Panc1 (cell line): ENCODE results near the gene MISP3. TPM values are rescaled to one million over a fixed set of nuclear protein-coding genes. Genes with fewer than 3 reads are reported as not detected.

Experiments
- ATAC-seq: fragments of 200-7000 bp; cut with Tn5 transposase; 2 replicates; pipeline ENCODE4 v1.9.1; 2020; ENCODE audit warnings: mild to moderate bottlenecking, moderate library complexity
- BruUV-seq: library from RNA; stranded (reverse); fragments of 400-500 nt; replicated peaks from 2 replicates; lab custom pipeline; 2021; lab: Mats Ljungman, UMichigan
- CTCF ChIA-PET: fragments of 300-600 bp; sonication (Branson Sonifier 250); formaldehyde crosslinking; loops from one replicate; lab custom pipeline; 2022; ENCODE audit warnings: antibody characterized with exemption; lab: Charles Lee
- POLR2A ChIA-PET: fragments of 300-600 bp; sonication (Branson Sonifier 250); formaldehyde crosslinking; loops from one replicate; lab custom pipeline; 2022; ENCODE audit warnings: antibody characterized with exemption; lab: Charles Lee
- DNase-seq: peaks from one replicate; pipeline ENCODE4 v3.0.0-alpha.2; 2010; ENCODE audit warnings: low read depth, low spot score
- H3K27ac ChIP-seq: 2 replicates; pipeline ENCODE4 v1.5.1; 2011; ENCODE audit warnings: mild to moderate bottlenecking, low read length, inconsistent platforms
- H3K27me3 ChIP-seq: fragments of 200-500 bp; sonication (Bioruptor generic); 2 replicates; pipeline ENCODE4 v1.6.0; 2014; ENCODE audit warnings: low read length, inconsistent platforms; ENCODE audit not compliant: control insufficient read depth, insufficient read depth
- H3K36me3 ChIP-seq: fragments of 200-500 bp; sonication (Bioruptor generic); 2 replicates; pipeline ENCODE4 v1.5.1; 2014; ENCODE audit warnings: inconsistent platforms, mild to moderate bottlenecking, low read length, moderate library complexity; ENCODE audit not compliant: control insufficient read depth, insufficient read depth
- H3K4me1 ChIP-seq: 2 replicates; pipeline ENCODE4 v1.5.1; 2011; ENCODE audit warnings: inconsistent platforms, mild to moderate bottlenecking, low read length, moderate library complexity; ENCODE audit not compliant: control insufficient read depth, insufficient read depth
- H3K4me3 ChIP-seq, 2 experiments: 2 replicates each; pipeline ENCODE4 v1.5.1; 2011 to 2012; ENCODE audit warnings: low read depth in 2 of 2, low read length in 2 of 2, mild to moderate bottlenecking in 2 of 2, inconsistent platforms in 1 of 2, moderate library complexity in 1 of 2
- H3K9me3 ChIP-seq: fragments of 200-500 bp; sonication (Bioruptor generic); 2 replicates; pipeline ENCODE4 v1.5.1; 2014; ENCODE audit warnings: low read depth, mild to moderate bottlenecking, inconsistent platforms, low read length, moderate library complexity; ENCODE audit not compliant: control insufficient read depth, insufficient read depth
- CTCF ChIP-seq: fragments of 450-650 bp; IDR thresholded peaks from 2 replicates; pipeline ENCODE4 v1.5.1; 2017; ENCODE audit warnings: mild to moderate bottlenecking
- POLR2AphosphoS5 ChIP-seq: IDR thresholded peaks from 2 replicates; pipeline ENCODE4 v1.6.1; 2012; ENCODE audit warnings: mild to moderate bottlenecking, low read depth, low read length, moderate library complexity
- SIN3A ChIP-seq: IDR thresholded peaks from 2 replicates; pipeline ENCODE4 v1.6.1; 2012; ENCODE audit warnings: low read depth, mild to moderate bottlenecking, low read length, moderate library complexity, borderline replicate concordance; ENCODE audit not compliant: insufficient read depth
- TCF7L2 ChIP-seq: IDR thresholded peaks from 2 replicates; pipeline ENCODE4 v1.6.1; 2011; ENCODE audit warnings: mild to moderate bottlenecking, low read depth, low read length, inconsistent platforms
- in situ Hi-C: cut with HindIII; loops from 2 replicates; pipeline ENCODE4 v1.10.0; 2016; ENCODE audit warnings: low sequenced_read_pairs, low pct_unique_long_range_greater_than_20kb
- intact Hi-C: fragments of 100-400 bp; cut with micrococcal nuclease; formaldehyde crosslinking; loops from one replicate; pipeline ENCODE4 v1.10.0; 2022; ENCODE audit not compliant: unreplicated experiment
- total RNA-seq: library from RNA; stranded (reverse); gene quantifications from one replicate; pipeline ENCODE4 v1.2.1, GENCODE V29; 2021; ENCODE audit not compliant: unreplicated experiment
- TF ChIP-seq, protein P1 (sequence below), 2 experiments: IDR thresholded peaks; 2 replicates each; pipeline ENCODE4 v1.6.1; 2011 to 2012; ENCODE audit warnings: low read depth in 2 of 2, control low read depth in 1 of 2, low read length in 1 of 2, mild to moderate bottlenecking in 1 of 2, moderate library complexity in 1 of 2; ENCODE audit not compliant: insufficient read depth in 1 of 2

MISP3 gene
- total RNA-seq, 1 experiment from 2014 or later: 1.5 TPM

DNA sequence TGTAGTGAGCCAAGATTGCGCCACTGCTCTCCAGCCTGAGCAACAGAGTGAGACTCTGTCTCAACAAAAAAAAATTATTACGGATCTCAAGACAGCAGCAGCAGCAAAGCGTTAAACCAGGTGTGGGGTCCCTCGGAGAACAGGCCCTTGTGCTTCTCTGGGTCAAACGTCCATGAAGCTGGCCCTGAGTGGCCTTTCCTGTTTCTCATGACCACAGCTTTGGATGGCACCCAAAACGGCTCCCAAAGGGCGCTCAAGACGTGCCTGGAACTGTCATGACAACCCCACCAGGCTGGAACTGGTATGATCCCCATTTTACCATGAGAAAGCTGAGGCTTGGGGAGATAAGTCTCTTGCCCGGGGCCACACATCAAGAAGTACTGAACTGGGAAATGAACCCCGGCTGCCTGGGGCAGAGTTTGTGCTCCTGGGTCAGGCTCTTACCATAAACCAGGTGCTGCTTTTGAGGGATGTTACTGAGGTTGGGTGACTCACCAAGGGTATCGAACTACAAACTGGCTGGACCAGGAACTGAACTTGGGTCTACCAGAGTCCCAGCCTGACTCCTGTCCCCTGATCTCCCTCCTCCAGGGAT, 29.6 kb downstream of the MISP3 start:
- Histone ChIP-seq H3K4me1 (no peaks in the 10 kb centered on the region), H3K27me3 (no peaks in the 10 kb centered on the region), H3K36me3 (no peaks in the 10 kb centered on the region), H3K9me3 (no peaks in the 10 kb centered on the region), H3K27ac (no peak overlapping the region), H3K4me3 (no peak overlapping the region)
- CTCF ChIA-PET: no interaction called here
- POLR2A ChIA-PET: no interaction called here
- ATAC-seq: no peak
- no TSS peak for BruUV-seq
- in situ Hi-C loops (no loop called here), intact Hi-C loops (no loop called here)
- TF ChIP-seq TCF7L2: no peak
- no peak for TF ChIP-seq CTCF
- TF ChIP-seq, protein P1, sequence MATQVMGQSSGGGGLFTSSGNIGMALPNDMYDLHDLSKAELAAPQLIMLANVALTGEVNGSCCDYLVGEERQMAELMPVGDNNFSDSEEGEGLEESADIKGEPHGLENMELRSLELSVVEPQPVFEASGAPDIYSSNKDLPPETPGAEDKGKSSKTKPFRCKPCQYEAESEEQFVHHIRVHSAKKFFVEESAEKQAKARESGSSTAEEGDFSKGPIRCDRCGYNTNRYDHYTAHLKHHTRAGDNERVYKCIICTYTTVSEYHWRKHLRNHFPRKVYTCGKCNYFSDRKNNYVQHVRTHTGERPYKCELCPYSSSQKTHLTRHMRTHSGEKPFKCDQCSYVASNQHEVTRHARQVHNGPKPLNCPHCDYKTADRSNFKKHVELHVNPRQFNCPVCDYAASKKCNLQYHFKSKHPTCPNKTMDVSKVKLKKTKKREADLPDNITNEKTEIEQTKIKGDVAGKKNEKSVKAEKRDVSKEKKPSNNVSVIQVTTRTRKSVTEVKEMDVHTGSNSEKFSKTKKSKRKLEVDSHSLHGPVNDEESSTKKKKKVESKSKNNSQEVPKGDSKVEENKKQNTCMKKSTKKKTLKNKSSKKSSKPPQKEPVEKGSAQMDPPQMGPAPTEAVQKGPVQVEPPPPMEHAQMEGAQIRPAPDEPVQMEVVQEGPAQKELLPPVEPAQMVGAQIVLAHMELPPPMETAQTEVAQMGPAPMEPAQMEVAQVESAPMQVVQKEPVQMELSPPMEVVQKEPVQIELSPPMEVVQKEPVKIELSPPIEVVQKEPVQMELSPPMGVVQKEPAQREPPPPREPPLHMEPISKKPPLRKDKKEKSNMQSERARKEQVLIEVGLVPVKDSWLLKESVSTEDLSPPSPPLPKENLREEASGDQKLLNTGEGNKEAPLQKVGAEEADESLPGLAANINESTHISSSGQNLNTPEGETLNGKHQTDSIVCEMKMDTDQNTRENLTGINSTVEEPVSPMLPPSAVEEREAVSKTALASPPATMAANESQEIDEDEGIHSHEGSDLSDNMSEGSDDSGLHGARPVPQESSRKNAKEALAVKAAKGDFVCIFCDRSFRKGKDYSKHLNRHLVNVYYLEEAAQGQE (IDR thresholded peaks at IDR 0.05; ENCODE audit: insufficient read depth in 1 of 2, low read depth in 2 of 2, low read length in 1 of 2): no peak
- TF ChIP-seq SIN3A: no peak
- TF ChIP-seq POLR2AphosphoS5: no peak
- no peak for DNase-seq

DNA sequence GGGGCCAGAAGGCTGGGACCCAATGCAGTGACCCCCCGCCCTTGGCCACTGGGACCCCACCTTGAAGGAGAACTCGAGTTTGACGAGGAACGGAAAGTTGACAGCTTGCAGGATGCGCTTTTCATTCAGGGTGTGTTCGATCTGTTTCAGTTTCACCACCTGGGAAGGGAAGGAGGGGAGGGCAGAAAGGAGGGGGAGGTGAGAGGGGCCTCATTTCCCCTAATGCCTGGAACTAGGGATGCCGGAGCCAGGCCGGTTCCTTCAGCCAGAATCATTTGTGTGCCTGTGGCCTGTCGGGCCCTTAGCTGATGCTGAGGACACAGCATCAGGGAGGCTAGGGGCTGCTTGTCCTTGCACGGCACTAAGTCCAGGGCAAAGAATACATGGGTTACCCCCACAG, 30.2 kb downstream of the MISP3 start:
- no TSS peak for BruUV-seq
- ATAC-seq (no peak), DNase-seq (no peak)
- Histone ChIP-seq H3K9me3 (no peaks in the 10 kb centered on the region), H3K36me3 (no peaks in the 10 kb centered on the region), H3K4me3 (no peak overlapping the region), H3K27ac (no peak overlapping the region), H3K27me3 (no peaks in the 10 kb centered on the region), H3K4me1 (no peaks in the 10 kb centered on the region)
- no peak for TF ChIP-seq CTCF
- no peak for TF ChIP-seq TCF7L2
- no peak for TF ChIP-seq POLR2AphosphoS5
- TF ChIP-seq SIN3A: no peak
- TF ChIP-seq, protein P1 (IDR thresholded peaks at IDR 0.05; ENCODE audit: insufficient read depth in 1 of 2, low read depth in 2 of 2, low read length in 1 of 2): no peak
- in situ Hi-C loops (no loop called here), intact Hi-C loops (no loop called here)
- ChIA-PET POLR2A (interaction anchor here (0.8 kb wide), 1 partner anchor 13 kb away, joined by 3 read pairs; no protein-coding TSS in a partner anchor), CTCF (no interaction called here)
